Mesenchymal stem cell (in vitro differentiated cells and primary cell): Measurements from ENCODE around the gene LRRC45.
"Not testable (repeated sequence)": the region's sequence is repeated elsewhere in the genome, so short reads cannot be mapped to it uniquely, and the experiment has no call there.

Source experiments
- DNase-seq: peaks from one replicate; pipeline ENCODE4 v3.0.0-alpha.2; 2013
- H2AFZ ChIP-seq: one replicate; pipeline ENCODE4 v1.6.1; 2013; ENCODE audit warnings: low read depth, mild to moderate bottlenecking, control low read depth, inconsistent platforms, low read length, moderate library complexity
- H2AK5ac ChIP-seq: 2 replicates; pipeline ENCODE4 v1.6.1; 2013; ENCODE audit warnings: low read length, moderate library complexity, mild to moderate bottlenecking, inconsistent platforms; ENCODE audit not compliant: severe bottlenecking
- H2BK120ac ChIP-seq: one replicate; pipeline ENCODE4 v1.6.1; 2013; ENCODE audit warnings: low read depth, mild to moderate bottlenecking, inconsistent platforms, low read length, moderate library complexity
- H2BK12ac ChIP-seq, 2 experiments: one replicate each; pipeline ENCODE4 v1.6.1; 2013; ENCODE audit warnings: inconsistent platforms in 2 of 2, low read length in 2 of 2, mild to moderate bottlenecking in 2 of 2, moderate library complexity in 2 of 2, control low read depth in 1 of 2
- H2BK15ac ChIP-seq: one replicate; pipeline ENCODE4 v1.6.1; 2013; ENCODE audit warnings: mild to moderate bottlenecking, low read depth, inconsistent platforms; ENCODE audit not compliant: poor library complexity, severe bottlenecking
- H2BK5ac ChIP-seq: 2 replicates; pipeline ENCODE4 v1.6.1; 2013; ENCODE audit warnings: low read depth, mild to moderate bottlenecking, low read length, control low read depth, inconsistent platforms; ENCODE audit not compliant: poor library complexity, severe bottlenecking
- H3K14ac ChIP-seq, 2 experiments: one replicate each; pipeline ENCODE4 v1.6.1; 2013; ENCODE audit warnings: inconsistent platforms in 2 of 2, low read length in 2 of 2, control low read depth in 1 of 2, mild to moderate bottlenecking in 1 of 2, moderate library complexity in 1 of 2
- H3K18ac ChIP-seq, 2 experiments: one replicate each; pipeline ENCODE4 v1.6.1; 2013; ENCODE audit warnings: inconsistent platforms in 2 of 2, low read length in 2 of 2, control low read depth in 1 of 2, low read depth in 1 of 2, mild to moderate bottlenecking in 1 of 2
- H3K23ac ChIP-seq, 2 experiments: one replicate each; pipeline ENCODE4 v1.6.1; 2013; ENCODE audit warnings: inconsistent platforms in 2 of 2, low read length in 2 of 2, mild to moderate bottlenecking in 2 of 2, moderate library complexity in 2 of 2, control low read depth in 1 of 2
- H3K27ac ChIP-seq: 2 replicates; pipeline ENCODE4 v1.5.1; 2013; ENCODE audit warnings: mild to moderate bottlenecking, moderate library complexity, low read length, control low read depth, inconsistent platforms; ENCODE audit not compliant: poor library complexity, severe bottlenecking
- H3K27me3 ChIP-seq, 2 experiments: 2 replicates each; pipeline versions ENCODE4 v1.6.1 to v1.7.0; 2013; ENCODE audit warnings: low read length in 2 of 2, mild to moderate bottlenecking in 2 of 2, moderate library complexity in 2 of 2, control low read depth in 1 of 2, inconsistent platforms in 1 of 2; ENCODE audit not compliant: control insufficient read depth in 1 of 2, insufficient read depth in 1 of 2
- H3K36me3 ChIP-seq, 2 experiments: 2 replicates each; pipeline versions ENCODE4 v1.6.1 to v1.7.0; 2013; ENCODE audit warnings: low read length in 2 of 2, control low read depth in 1 of 2, inconsistent platforms in 1 of 2, low read depth in 1 of 2, mild to moderate bottlenecking in 1 of 2; ENCODE audit not compliant: insufficient read depth in 2 of 2, control insufficient read depth in 1 of 2
- H3K4ac ChIP-seq, 2 experiments: one replicate each; pipeline ENCODE4 v1.6.1; 2013; ENCODE audit warnings: inconsistent platforms in 2 of 2, low read length in 2 of 2, mild to moderate bottlenecking in 2 of 2, moderate library complexity in 2 of 2, control low read depth in 1 of 2, low read depth in 1 of 2
- H3K4me1 ChIP-seq: 2 replicates; pipeline ENCODE4 v1.6.1; 2013; ENCODE audit warnings: low read depth, low read length, control low read depth; ENCODE audit not compliant: control insufficient read depth, insufficient read depth
- H3K4me2 ChIP-seq: 2 replicates; pipeline ENCODE4 v1.6.1; 2013; ENCODE audit warnings: low read length, mild to moderate bottlenecking, inconsistent platforms; ENCODE audit not compliant: poor library complexity, severe bottlenecking
- H3K4me3 ChIP-seq, 2 experiments: 2 replicates each; pipeline versions ENCODE4 v1.5.1 to v1.7.0; 2013; ENCODE audit warnings: low read length in 2 of 2, mild to moderate bottlenecking in 2 of 2, control low read depth in 1 of 2, low read depth in 1 of 2; ENCODE audit not compliant: insufficient read depth in 1 of 2
- H3K79me1 ChIP-seq: replicated peaks from 2 replicates; pipeline ENCODE4 v1.6.1; 2013; ENCODE audit warnings: mild to moderate bottlenecking, control low read depth, low read length, inconsistent platforms; ENCODE audit not compliant: poor library complexity, severe bottlenecking
- H3K9ac ChIP-seq: 2 replicates; pipeline ENCODE4 v1.7.0; 2013; ENCODE audit warnings: mild to moderate bottlenecking, low read length, moderate library complexity
- H3K9me3 ChIP-seq: 2 replicates; pipeline ENCODE4 v1.7.0; 2013; ENCODE audit warnings: mild to moderate bottlenecking, low read length; ENCODE audit not compliant: control insufficient read depth
- H4K8ac ChIP-seq: one replicate; pipeline ENCODE4 v1.6.1; 2013; ENCODE audit warnings: inconsistent platforms, mild to moderate bottlenecking, low read length, moderate library complexity
- H4K91ac ChIP-seq: one replicate; pipeline ENCODE4 v1.6.1; 2013; ENCODE audit warnings: mild to moderate bottlenecking, low read length, inconsistent platforms
- WGBS: methylation state at CpG from one replicate; pipeline ENCODE4 v1.1.7; 2013; ENCODE audit warnings: mixed read lengths; 5-methylcytosine and 5-hydroxymethylcytosine counted together

LRRC45 gene

DNA sequence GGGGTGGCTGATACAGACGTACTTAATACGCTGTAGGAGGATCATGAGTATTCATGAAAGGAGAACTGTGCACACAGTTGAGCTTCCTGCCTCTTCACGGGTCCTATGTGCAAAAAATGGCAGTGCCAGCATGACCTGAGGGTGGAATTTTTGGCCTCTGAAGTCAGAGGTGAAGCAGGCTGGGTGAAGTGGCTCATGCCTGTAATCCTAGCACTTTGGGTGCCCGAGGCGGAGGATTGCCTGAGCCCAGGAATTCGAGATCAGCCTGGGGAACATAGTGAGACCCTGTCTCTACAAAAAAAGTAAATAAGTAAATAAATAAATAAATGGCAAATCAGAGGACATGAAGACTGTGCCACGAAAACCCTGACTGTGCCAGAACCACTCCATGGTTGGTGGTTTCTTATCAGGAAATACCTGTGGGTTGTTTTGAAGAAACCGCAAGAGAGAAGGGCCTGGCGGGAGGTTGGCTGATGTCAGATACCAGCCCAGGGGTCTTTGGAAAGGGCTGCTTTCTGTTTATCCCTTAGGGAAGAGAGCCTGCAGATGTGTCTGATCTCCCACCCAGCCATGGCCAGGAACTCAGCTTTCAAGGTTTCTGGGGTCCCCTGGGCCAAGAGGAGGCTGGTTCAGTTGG, 42.3 kb upstream of the LRRC45 start:
- H3K4ac ChIP-seq, result no peak overlapping the region
- 88% methylated on average over 6 of the region's 9 CpGs for WGBS

DNA sequence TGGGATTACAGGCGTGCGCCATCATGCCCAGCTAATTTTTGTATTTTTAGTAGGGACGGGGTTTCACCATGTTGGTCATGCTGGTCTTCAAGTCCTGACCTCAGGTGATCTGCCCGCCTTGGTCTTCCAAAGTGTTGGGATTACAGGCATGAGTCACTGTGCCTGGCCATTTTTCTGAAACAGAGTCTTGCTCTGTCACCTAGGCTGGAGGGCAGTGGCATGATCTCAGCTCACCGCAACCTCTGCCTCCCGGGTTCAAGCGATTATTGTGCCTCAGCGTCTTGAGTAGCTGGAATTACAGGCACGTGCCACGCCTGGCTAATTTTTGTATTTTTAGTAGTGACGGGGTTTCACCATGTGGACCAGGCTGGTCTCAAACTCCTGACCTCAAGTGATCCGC, 41.6 kb upstream of the LRRC45 start:
- not testable (repeated sequence) for H2AFZ ChIP-seq, H3K9ac ChIP-seq, H4K91ac ChIP-seq, H3K23ac ChIP-seq, H2BK12ac ChIP-seq, H2AK5ac ChIP-seq, H2BK5ac ChIP-seq, H3K4me2 ChIP-seq, DNase-seq, H3K4ac ChIP-seq, H2BK120ac ChIP-seq, H3K18ac ChIP-seq, H3K14ac ChIP-seq, H4K8ac ChIP-seq, H3K27me3 ChIP-seq, H3K4me3 ChIP-seq, H3K27ac ChIP-seq, H2BK15ac ChIP-seq, H3K9me3 ChIP-seq
- Histone ChIP-seq H3K79me1 (peaks cover 38% of the 10 kb centered on the region), H3K36me3 (peaks cover 45 to 54% of the 10 kb centered on the region in 2 experiments), H3K4me1 (peaks cover 18% of the 10 kb centered on the region)
- 99% methylated on average over 12 of the region's 12 CpGs for WGBS

More for the DNA sequence above, 42.3 kb upstream of the LRRC45 start:
- DNase-seq, result no peak
- Histone ChIP-seq H3K18ac (no peak overlapping the region), H4K91ac (no peak overlapping the region), H2BK120ac (no peak overlapping the region), H3K27ac (no peak overlapping the region), H3K4me1 (peaks cover 20% of the 10 kb centered on the region), H3K4me3 (no peak overlapping the region), H2AK5ac (no peak overlapping the region), H2AFZ (no peak overlapping the region), H3K14ac (no peak overlapping the region), H3K36me3 (peaks cover 39 to 48% of the 10 kb centered on the region in 2 experiments), H3K9ac (no peak overlapping the region), H2BK12ac (no peak overlapping the region), H3K27me3 (peaks cover 0 to 6% of the 10 kb centered on the region in 2 experiments), H4K8ac (no peak overlapping the region), H3K79me1 (peaks cover 36% of the 10 kb centered on the region), H3K4me2 (no peak overlapping the region), H3K23ac (no peak overlapping the region), H3K9me3 (no peaks in the 10 kb centered on the region), H2BK5ac (no peak overlapping the region), H2BK15ac (no peak overlapping the region)

DNA sequence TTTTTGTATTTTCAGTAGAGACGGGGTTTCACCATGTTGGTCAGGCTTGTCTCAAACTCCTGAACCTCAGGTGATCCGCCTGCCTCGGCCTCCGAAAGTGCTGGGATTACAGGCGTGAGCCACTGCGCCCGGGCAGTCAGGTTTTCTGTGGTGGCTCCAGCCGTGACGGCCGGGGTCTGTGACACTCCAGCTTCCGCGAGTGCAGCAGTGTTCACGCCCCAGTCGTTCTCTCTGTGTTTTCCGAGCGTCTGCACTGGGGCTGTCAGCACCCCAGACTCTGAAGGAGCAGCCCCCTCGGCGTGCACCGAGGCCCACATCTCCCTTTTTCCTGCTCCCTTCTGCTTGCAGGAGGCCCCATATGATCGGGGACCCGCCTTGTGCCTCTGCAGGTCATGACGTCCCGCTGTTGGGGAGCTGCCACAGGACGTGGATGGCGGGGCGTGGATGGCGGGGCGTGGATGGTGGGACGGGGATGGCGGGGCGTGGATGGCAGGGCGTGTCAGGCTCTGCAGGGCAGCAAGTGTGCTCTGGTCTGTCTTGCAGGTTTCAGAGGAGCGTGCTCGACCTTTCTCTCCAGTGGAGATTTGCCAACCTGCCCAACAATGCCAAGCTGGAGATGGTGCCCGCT, 40.0 kb upstream of the LRRC45 start:
- H3K23ac ChIP-seq, result no peak overlapping the region
- H2BK5ac ChIP-seq, result no peak overlapping the region
- no peak overlapping the region for H4K91ac ChIP-seq
- peaks cover 41% of the 10 kb centered on the region for H3K79me1 ChIP-seq
- no peak overlapping the region for H2AK5ac ChIP-seq
- H3K9ac ChIP-seq, result no peak overlapping the region
- peaks cover 12% of the 10 kb centered on the region for H3K4me1 ChIP-seq
- no peaks in the 10 kb centered on the region for H3K9me3 ChIP-seq
- no peak overlapping the region for H3K4me3 ChIP-seq
- no peak overlapping the region for H3K4me2 ChIP-seq
- no peak overlapping the region for H3K4ac ChIP-seq
- H3K18ac ChIP-seq, result no peak overlapping the region
- no peak overlapping the region for H3K27ac ChIP-seq
- H4K8ac ChIP-seq, result no peak overlapping the region
- no peak overlapping the region for H2BK15ac ChIP-seq
- no peak overlapping the region for H3K14ac ChIP-seq
- 96% methylated on average over 35 of the region's 35 CpGs for WGBS
- H2BK12ac ChIP-seq, result no peak overlapping the region
- H2AFZ ChIP-seq, result no peak overlapping the region
- peaks cover 52 to 65% of the 10 kb centered on the region in 2 experiments for H3K36me3 ChIP-seq
- H2BK120ac ChIP-seq, result no peak overlapping the region
- no peaks in the 10 kb centered on the region for H3K27me3 ChIP-seq
- DNase-seq, result no peak

DNA sequence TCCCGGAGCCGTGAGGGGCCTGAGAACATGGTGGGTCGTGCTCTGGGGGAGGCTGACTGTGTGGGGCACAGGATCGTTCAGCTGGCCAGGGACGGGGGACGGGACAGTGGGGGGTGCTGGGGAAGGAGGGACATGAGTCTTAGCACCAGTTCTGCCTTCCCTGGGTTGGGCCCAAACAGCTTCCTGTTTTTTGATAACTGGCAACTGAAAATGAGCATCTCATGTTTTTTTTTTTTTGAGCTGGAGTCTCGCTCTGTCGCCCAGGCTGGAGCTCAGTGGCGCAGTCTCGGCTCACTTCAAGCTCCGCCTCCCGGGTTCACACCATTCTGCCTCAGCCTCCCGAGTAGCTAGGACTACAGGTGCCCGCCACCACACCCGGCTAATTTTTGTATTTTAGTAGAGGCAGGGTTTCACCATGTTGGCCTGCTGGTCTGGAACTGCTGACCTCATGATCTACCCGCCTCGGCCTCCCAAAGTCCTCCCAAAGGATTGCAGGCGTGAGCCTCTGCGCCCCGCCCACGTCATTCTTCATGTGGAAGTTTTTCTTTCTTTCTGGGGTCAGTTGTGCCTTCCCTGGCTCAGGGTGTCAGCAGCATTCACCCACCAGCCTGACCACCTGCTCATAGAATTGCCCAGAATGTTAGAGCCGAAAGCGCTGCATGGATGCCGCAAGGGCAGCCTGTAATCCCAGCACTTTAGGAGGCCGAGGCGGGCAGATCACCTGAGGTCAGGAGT, 39.3 kb upstream of the LRRC45 start:
- H3K23ac ChIP-seq, result no peak overlapping the region

More for the DNA sequence above, 39.3 kb upstream of the LRRC45 start:
- no peak overlapping the region for H3K4me2 ChIP-seq
- peaks cover 9% of the 10 kb centered on the region for H3K4me1 ChIP-seq
- DNase-seq, result no peak
- H3K4me3 ChIP-seq, result no peak overlapping the region
- no peak overlapping the region for H2BK120ac ChIP-seq
- no peak overlapping the region for H3K18ac ChIP-seq
- no peak overlapping the region for H4K8ac ChIP-seq
- no peak overlapping the region for H3K27ac ChIP-seq
- H3K4ac ChIP-seq, result no peak overlapping the region
- no peak overlapping the region for H3K14ac ChIP-seq
- H3K9ac ChIP-seq, result no peak overlapping the region
- H2BK12ac ChIP-seq, result no peak overlapping the region
- H3K9me3 ChIP-seq, result no peaks in the 10 kb centered on the region
- H2AK5ac ChIP-seq, result no peak overlapping the region
- H3K36me3 ChIP-seq, result peaks cover 52 to 69% of the 10 kb centered on the region in 2 experiments
- WGBS, result 96% methylated on average over 26 of the region's 26 CpGs
- H2AFZ ChIP-seq, result no peak overlapping the region
- no peak overlapping the region for H4K91ac ChIP-seq
- H2BK15ac ChIP-seq, result no peak overlapping the region
- H3K79me1 ChIP-seq, result peaks cover 41% of the 10 kb centered on the region
- no peak overlapping the region for H2BK5ac ChIP-seq
- H3K27me3 ChIP-seq, result no peaks in the 10 kb centered on the region
